Neural progenitor cell (in vitro differentiated cells): Measurements from ENCODE around the gene AP1S1. TPM values are rescaled to one million over a fixed set of nuclear protein-coding genes. Genes with fewer than 3 reads are reported as not detected.

ENCODE experiments used
- DNase-seq: peaks from one replicate; pipeline ENCODE4 v3.0.0-alpha.2; 2016; ENCODE audit warnings: low spot score
- H2AFZ ChIP-seq: fragments of 200-600 bp; sonication (generic); replicated peaks from 2 replicates; pipeline ENCODE4 v1.6.1; 2016; ENCODE audit warnings: antibody characterized with exemption
- H3F3A ChIP-seq: fragments of 200-600 bp; sonication (generic); 2 replicates; pipeline ENCODE4 v1.6.1; 2016; ENCODE audit warnings: antibody characterized with exemption, low read depth
- H3K27ac ChIP-seq: fragments of 200-600 bp; sonication (generic); 2 replicates; pipeline ENCODE4 v1.5.1; 2016; ENCODE audit warnings: mild to moderate bottlenecking
- H3K27me3 ChIP-seq: fragments of 200-600 bp; sonication (generic); 2 replicates; pipeline ENCODE4 v1.6.1; 2016; ENCODE audit warnings: mild to moderate bottlenecking, moderate library complexity
- H3K36me3 ChIP-seq: fragments of 200-600 bp; sonication (generic); 2 replicates; pipeline ENCODE4 v1.5.1; 2016
- H3K4me1 ChIP-seq: fragments of 200-600 bp; sonication (generic); 2 replicates; pipeline ENCODE4 v1.6.1; 2016; ENCODE audit warnings: mixed run types
- H3K4me2 ChIP-seq: fragments of 200-600 bp; sonication (generic); 2 replicates; pipeline ENCODE4 v1.6.1; 2016
- H3K4me3 ChIP-seq: fragments of 200-600 bp; sonication (generic); 2 replicates; pipeline ENCODE4 v1.5.1; 2016
- H3K79me2 ChIP-seq: fragments of 200-600 bp; sonication (generic); 2 replicates; pipeline ENCODE4 v1.6.1; 2016; ENCODE audit warnings: low read depth
- H3K9ac ChIP-seq: fragments of 200-600 bp; sonication (generic); 2 replicates; pipeline ENCODE4 v1.6.1; 2016
- H3K9me3 ChIP-seq: fragments of 200-600 bp; sonication (generic); 2 replicates; pipeline ENCODE4 v1.5.1; 2016; ENCODE audit warnings: low read depth
- H4K20me1 ChIP-seq: fragments of 200-600 bp; sonication (generic); 2 replicates; pipeline ENCODE4 v1.6.1; 2016; ENCODE audit warnings: low read depth
- H3K27ac Mint-ChIP-seq: 3 replicates; pipeline ENCODE4 v1.8.0; 2021; ENCODE audit warnings: mixed read lengths
- H3K27me3 Mint-ChIP-seq: 2 replicates; pipeline ENCODE4 v1.8.0; 2022; ENCODE audit warnings: low read depth, mild to moderate bottlenecking, inconsistent platforms, moderate library complexity, mixed read lengths; ENCODE audit not compliant: insufficient read depth
- H3K36me3 Mint-ChIP-seq: 3 replicates; pipeline ENCODE4 v1.8.0; 2021; ENCODE audit warnings: mixed read lengths
- H3K4me1 Mint-ChIP-seq: 3 replicates; pipeline ENCODE4 v1.8.0; 2021; ENCODE audit warnings: mixed read lengths
- H3K4me3 Mint-ChIP-seq: 3 replicates; pipeline ENCODE4 v1.8.0; 2021; ENCODE audit warnings: mild to moderate bottlenecking, moderate library complexity, mixed read lengths
- H3K9me3 Mint-ChIP-seq: 3 replicates; pipeline ENCODE4 v1.8.0; 2020; ENCODE audit warnings: mixed read lengths
- EZH2 ChIP-seq: fragments of 200-600 bp; sonication (generic); IDR thresholded peaks from 2 replicates; pipeline ENCODE4 v1.6.1; 2017; ENCODE audit warnings: antibody characterized with exemption, mild to moderate bottlenecking, moderate library complexity
- EZH2phosphoT487 ChIP-seq: fragments of 200-600 bp; sonication (generic); IDR thresholded peaks from 2 replicates; pipeline ENCODE4 v1.6.1; 2017; ENCODE audit warnings: antibody characterized with exemption
- total RNA-seq: library from RNA; depleted of rRNA; stranded (reverse); fragments of >200 nt; gene quantifications from 2 replicates; pipeline ENCODE4 v1.2.3, GENCODE V29; 2015; ENCODE audit warnings: low replicate concordance
- TF ChIP-seq, protein P1 (sequence below): fragments of 200-600 bp; sonication (generic); IDR thresholded peaks from 2 replicates; pipeline ENCODE4 v1.5.1; 2017; ENCODE audit warnings: antibody characterized with exemption, mild to moderate bottlenecking

AP1S1 gene
- total RNA-seq, 1 donor from 2014 or later = 74.4 TPM

DNA sequence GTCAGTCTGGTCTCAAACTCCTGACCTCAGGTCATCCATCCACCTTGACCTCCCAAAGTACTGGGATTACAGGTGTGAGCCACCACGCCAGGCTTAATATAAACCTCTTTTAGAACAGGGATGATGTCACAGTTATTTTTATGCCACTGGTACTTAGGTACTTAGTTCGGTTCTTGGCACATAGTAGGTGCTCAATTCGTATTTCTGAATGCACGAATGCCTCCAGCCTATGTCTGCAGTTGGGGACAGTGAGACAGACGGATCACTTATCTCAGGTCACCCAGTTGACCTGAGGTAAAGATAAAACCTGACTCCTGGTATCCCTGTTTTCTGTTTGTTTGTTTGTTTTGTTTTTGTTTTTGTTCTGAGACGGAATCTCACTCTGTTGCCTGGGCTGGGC is 31.9 kb downstream of the AP1S1 start:
- no peaks in the 10 kb centered on the region for H3K79me2 ChIP-seq
- DNase-seq = no peak
- H3K4me3 ChIP-seq = no peak overlapping the region
- Mint-ChIP-seq H3K27me3 (peaks cover 23% of the 10 kb centered on the region), H3K4me1 (peaks cover 7% of the 10 kb centered on the region), H3K27ac (no peak overlapping the region), H3K9me3 (no peaks in the 10 kb centered on the region), H3K4me3 (no peak overlapping the region), H3K36me3 (no peaks in the 10 kb centered on the region)
- H3K36me3 ChIP-seq = no peaks in the 10 kb centered on the region
- H3K9ac ChIP-seq = no peak overlapping the region
- H3F3A ChIP-seq = peaks cover 9% of the 10 kb centered on the region
- no peak for TF ChIP-seq EZH2phosphoT487
- TF ChIP-seq, protein P1, sequence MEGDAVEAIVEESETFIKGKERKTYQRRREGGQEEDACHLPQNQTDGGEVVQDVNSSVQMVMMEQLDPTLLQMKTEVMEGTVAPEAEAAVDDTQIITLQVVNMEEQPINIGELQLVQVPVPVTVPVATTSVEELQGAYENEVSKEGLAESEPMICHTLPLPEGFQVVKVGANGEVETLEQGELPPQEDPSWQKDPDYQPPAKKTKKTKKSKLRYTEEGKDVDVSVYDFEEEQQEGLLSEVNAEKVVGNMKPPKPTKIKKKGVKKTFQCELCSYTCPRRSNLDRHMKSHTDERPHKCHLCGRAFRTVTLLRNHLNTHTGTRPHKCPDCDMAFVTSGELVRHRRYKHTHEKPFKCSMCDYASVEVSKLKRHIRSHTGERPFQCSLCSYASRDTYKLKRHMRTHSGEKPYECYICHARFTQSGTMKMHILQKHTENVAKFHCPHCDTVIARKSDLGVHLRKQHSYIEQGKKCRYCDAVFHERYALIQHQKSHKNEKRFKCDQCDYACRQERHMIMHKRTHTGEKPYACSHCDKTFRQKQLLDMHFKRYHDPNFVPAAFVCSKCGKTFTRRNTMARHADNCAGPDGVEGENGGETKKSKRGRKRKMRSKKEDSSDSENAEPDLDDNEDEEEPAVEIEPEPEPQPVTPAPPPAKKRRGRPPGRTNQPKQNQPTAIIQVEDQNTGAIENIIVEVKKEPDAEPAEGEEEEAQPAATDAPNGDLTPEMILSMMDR = no peak
- TF ChIP-seq EZH2 = no peak
- H4K20me1 ChIP-seq = no peaks in the 10 kb centered on the region
- no peak overlapping the region for H3K27ac ChIP-seq
- H3K27me3 ChIP-seq = peaks cover 11% of the 10 kb centered on the region
- no peak overlapping the region for H3K4me2 ChIP-seq
- H3K9me3 ChIP-seq = no peaks in the 10 kb centered on the region
- no peak overlapping the region for H2AFZ ChIP-seq
- H3K4me1 ChIP-seq = no peaks in the 10 kb centered on the region

DNA sequence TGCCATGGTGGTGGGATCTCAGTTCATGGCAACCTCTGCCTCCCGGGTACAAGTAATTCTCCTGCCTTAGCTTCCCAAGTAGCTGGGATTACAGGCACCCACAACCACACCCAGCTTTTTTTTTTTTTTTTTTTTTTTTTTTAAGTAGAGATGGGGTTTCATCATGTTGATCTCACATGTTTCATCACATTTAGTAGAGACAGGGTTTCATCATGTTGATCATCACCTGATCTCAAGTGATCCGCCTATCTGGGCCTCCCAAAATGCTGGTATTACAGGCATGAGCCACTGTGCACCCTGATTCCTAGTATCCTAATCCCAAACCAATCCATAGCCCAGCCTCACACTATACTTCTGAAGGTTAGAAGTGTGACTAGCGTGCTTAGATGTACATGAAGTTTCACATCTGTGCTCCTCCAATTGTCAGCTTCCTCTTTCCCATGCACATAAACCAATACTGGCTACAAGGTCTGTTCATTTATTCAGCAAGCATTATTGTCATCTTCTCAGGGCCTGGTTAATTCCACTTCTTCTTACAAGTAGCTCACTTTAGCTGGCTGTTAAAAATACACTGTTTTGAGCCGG is 32.7 kb downstream of the AP1S1 start:
- H3K9ac ChIP-seq = no peak overlapping the region
- no peak for DNase-seq

DNA sequence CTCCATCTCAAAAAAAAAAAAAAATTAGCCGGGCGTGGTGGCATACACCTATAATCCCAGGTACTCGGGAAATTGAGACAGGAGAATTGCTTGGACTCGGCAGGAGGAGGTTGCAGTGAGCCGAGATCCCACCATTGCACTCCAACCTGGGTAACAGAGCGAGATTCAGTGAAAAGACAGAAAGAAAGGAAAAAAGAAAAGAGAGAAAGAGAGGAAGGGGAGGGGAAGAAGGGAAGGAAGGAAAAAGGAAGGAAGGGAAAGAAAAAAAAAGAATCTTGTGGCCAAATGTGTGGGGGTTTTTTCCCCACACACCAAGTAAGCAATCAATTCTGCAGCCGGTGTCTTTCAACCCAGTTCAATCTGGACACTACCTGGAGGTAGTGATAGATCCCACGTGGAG is 34.8 kb downstream of the AP1S1 start:
- TF ChIP-seq, protein P1 = no peak
- TF ChIP-seq EZH2phosphoT487 = no peak
- no peak for TF ChIP-seq EZH2
- Histone ChIP-seq H3K79me2 (no peaks in the 10 kb centered on the region), H3K4me1 (no peaks in the 10 kb centered on the region), H3K4me2 (no peak overlapping the region), H2AFZ (no peak overlapping the region), H4K20me1 (no peaks in the 10 kb centered on the region), H3K27me3 (no peaks in the 10 kb centered on the region), H3F3A (no peaks in the 10 kb centered on the region), H3K36me3 (no peaks in the 10 kb centered on the region), H3K27ac (no peak overlapping the region), H3K9ac (no peak overlapping the region), H3K9me3 (no peaks in the 10 kb centered on the region), H3K4me3 (no peak overlapping the region)
- Mint-ChIP-seq H3K4me3 (no peak overlapping the region), H3K36me3 (no peaks in the 10 kb centered on the region), H3K9me3 (no peaks in the 10 kb centered on the region), H3K4me1 (no peaks in the 10 kb centered on the region), H3K27me3 (peaks cover 16% of the 10 kb centered on the region), H3K27ac (no peak overlapping the region)
- DNase-seq = no peak

More for the DNA sequence above, 32.7 kb downstream of the AP1S1 start:
- Mint-ChIP-seq H3K9me3 (no peaks in the 10 kb centered on the region), H3K27me3 (peaks cover 19% of the 10 kb centered on the region), H3K36me3 (no peaks in the 10 kb centered on the region), H3K4me3 (no peak overlapping the region), H3K27ac (no peak overlapping the region), H3K4me1 (peaks cover 7% of the 10 kb centered on the region)
- peaks cover 9% of the 10 kb centered on the region for H3F3A ChIP-seq
- no peak for TF ChIP-seq EZH2
- TF ChIP-seq EZH2phosphoT487 = no peak
- TF ChIP-seq, protein P1 = no peak
- no peaks in the 10 kb centered on the region for H4K20me1 ChIP-seq
- peaks cover 3% of the 10 kb centered on the region for H3K27me3 ChIP-seq
- no peaks in the 10 kb centered on the region for H3K9me3 ChIP-seq
- H3K4me1 ChIP-seq = no peaks in the 10 kb centered on the region
- H3K27ac ChIP-seq = no peak overlapping the region
- no peaks in the 10 kb centered on the region for H3K36me3 ChIP-seq
- H3K4me3 ChIP-seq = no peak overlapping the region
- no peaks in the 10 kb centered on the region for H3K79me2 ChIP-seq
- no peak overlapping the region for H3K4me2 ChIP-seq
- no peak overlapping the region for H2AFZ ChIP-seq
